Astrocyte of the cerebellum (primary cell): ENCODE measurements around the gene SEMA3B.

Experiments used
- DNase-seq: peaks from one replicate; pipeline ENCODE4 v3.0.0-alpha.2; 2011; ENCODE audit warnings: low read depth
- H3K4me3 ChIP-seq: 2 replicates; pipeline ENCODE4 v1.5.1; 2011; ENCODE audit warnings: mild to moderate bottlenecking, low read depth, low read length, moderate library complexity
- in situ Hi-C: cut with HindIII; loops from 2 replicates; pipeline ENCODE4 v1.10.0; 2017; ENCODE audit warnings: low sequenced_read_pairs
- TF ChIP-seq, protein P1 (sequence below): IDR thresholded peaks from 2 replicates; pipeline ENCODE4 v1.5.1; 2012; ENCODE audit warnings: low read length, low read depth, moderate library complexity, mild to moderate bottlenecking; ENCODE audit errors: missing control alignments

The SEMA3B gene

DNA sequence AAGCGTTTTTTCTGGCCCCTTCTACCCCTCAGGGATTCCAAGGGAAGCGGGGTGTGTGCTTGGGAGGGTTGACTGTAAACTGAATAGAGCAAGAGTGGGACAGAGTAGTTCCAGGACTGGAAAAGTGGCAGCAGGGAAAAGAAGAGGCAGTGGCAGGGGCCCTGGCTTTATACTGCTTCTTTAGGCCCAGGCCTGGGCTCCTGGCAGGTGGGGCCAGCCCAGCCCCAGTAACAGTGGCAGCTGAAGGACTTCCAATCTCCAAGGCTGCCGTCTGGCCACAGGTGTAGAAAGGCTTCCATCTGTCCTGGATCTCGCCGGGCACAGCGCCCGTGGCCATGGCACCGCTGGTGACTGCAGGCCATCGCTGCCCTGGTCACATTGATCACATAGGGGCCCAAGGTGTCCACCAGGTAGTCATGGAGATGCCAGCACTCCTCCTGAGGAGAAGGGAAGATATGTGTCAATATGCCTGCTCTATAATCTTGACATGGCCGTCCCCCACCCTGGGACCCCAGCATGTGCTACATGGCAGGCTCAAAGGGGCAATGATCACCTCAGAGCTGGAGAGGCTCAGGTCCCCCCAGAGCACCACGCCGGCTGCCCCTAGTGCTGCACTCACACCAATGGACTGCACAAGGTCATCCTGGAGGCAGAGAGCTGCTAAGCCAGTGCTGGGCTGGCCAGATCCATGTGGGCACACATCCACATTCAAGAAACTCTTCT, 24.3 kb downstream of the SEMA3B start:
- TF ChIP-seq, protein P1, sequence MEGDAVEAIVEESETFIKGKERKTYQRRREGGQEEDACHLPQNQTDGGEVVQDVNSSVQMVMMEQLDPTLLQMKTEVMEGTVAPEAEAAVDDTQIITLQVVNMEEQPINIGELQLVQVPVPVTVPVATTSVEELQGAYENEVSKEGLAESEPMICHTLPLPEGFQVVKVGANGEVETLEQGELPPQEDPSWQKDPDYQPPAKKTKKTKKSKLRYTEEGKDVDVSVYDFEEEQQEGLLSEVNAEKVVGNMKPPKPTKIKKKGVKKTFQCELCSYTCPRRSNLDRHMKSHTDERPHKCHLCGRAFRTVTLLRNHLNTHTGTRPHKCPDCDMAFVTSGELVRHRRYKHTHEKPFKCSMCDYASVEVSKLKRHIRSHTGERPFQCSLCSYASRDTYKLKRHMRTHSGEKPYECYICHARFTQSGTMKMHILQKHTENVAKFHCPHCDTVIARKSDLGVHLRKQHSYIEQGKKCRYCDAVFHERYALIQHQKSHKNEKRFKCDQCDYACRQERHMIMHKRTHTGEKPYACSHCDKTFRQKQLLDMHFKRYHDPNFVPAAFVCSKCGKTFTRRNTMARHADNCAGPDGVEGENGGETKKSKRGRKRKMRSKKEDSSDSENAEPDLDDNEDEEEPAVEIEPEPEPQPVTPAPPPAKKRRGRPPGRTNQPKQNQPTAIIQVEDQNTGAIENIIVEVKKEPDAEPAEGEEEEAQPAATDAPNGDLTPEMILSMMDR, result no peak
- H3K4me3 ChIP-seq, result no peak overlapping the region
- no peak for DNase-seq
- in situ Hi-C loops, result no loop called here

DNA sequence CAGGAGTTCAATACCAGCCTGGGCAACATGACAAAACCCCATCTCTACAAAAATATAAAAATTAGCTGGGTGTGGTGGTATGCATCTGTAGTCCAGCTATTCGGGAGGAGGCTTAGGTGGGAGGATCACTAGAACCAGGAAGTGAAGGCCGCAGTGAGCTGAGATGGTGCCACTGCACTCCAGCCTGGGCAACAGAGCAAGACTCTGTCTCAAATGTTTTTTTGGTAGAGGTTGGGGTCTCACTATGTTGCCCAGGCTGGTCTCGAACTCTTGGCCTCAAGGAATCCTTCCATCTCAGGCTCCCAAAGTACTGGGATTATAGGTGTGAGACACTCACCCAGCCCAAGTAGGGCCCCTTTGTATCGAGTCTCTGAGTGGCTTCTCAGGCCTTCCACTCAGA, 25.1 kb downstream of the SEMA3B start:
- in situ Hi-C loops, result no loop called here
- TF ChIP-seq, protein P1, result no peak
- no peak overlapping the region for H3K4me3 ChIP-seq
- DNase-seq, result no peak

DNA sequence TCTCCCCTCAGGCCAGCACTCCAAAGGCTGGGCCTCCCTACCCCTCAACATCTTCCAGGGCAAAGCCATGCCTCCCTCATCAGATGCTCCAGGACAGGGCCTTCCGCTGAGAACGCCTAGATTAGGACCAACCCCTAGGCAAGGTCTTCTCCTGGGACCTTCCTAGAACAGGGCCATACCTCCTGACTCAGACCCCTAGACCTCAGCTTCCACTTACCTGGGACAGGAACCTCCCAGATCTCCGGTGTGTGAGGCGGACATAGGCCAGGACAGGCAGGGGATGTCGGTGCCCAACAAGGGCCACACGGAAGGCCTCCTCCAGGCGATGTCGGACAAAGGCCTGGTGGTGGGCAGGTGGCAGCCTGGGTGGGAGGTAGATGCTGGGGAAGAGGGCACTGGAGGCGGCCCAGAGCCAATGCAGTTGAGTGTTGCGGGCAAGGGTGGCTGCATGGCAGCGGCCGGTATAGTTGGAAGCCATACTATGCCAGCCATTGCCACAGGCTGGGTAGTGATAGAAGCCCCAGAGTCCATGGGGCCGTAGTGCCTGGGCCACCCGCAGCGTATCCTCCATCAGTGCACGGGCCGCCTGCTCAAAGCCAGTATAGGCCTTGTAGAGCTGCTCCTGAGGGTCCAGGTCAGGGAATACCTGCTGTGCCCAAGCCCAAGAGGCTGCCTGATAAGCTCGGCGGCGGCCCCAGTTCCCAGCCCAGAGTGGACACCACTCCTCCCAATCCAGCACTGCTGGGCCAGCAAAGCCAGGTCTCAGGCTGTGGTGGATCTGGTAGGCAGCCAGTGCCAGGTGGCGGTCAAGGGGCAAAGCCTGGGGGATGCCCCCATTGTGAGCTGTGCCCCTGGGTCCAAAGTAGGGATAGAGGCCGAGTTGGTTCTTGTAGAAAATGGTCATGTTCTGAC, 25.8 kb downstream of the SEMA3B start:
- TF ChIP-seq, protein P1, result no peak
- no peak overlapping the region for H3K4me3 ChIP-seq
- no peak for DNase-seq
- in situ Hi-C loops, result no loop called here

DNA sequence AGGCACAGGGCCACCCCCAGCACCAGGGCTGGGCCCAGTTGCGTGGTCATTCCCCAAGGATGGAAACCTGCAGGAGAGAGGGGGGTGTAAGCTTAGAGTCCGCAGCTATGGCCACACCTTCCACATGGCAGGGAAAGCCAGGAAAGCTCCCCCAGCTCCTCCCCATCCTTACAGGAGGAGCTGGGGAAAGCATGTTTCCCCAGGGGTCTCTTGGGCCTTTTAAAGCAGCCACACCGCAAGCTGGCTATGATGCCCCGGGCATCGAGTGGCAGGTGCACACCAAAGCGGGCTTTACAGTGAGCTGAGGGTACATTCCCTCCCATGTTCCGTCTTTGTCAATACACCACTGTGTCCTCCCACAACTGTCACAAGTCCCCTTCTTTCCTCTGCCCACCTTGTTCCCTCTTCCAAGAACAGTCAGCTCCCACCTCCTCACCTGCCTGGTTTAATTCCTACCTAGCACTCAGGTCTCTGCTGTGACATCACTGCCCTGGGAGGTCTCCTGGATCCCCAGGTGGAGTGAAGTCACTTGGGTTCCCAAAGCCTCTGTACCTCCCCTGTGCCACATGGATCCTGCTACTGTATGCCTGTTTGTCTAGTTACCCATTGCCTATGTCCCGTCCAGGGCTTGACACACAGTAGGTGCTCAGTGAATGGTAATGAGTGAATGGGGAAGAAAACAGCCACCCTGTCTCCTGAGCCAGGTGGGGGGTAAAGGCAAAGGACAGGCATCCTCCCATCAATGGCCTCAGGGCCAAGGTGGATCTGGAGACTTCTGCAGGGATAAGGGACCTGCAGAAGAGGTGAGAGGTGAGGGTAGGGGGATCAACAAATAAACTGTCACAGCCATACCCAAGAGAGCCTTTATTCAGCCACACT, 26.8 kb downstream of the SEMA3B start:
- TF ChIP-seq, protein P1, result no peak
- DNase-seq, result no peak
- in situ Hi-C loops, result no loop called here
- no peak overlapping the region for H3K4me3 ChIP-seq

DNA sequence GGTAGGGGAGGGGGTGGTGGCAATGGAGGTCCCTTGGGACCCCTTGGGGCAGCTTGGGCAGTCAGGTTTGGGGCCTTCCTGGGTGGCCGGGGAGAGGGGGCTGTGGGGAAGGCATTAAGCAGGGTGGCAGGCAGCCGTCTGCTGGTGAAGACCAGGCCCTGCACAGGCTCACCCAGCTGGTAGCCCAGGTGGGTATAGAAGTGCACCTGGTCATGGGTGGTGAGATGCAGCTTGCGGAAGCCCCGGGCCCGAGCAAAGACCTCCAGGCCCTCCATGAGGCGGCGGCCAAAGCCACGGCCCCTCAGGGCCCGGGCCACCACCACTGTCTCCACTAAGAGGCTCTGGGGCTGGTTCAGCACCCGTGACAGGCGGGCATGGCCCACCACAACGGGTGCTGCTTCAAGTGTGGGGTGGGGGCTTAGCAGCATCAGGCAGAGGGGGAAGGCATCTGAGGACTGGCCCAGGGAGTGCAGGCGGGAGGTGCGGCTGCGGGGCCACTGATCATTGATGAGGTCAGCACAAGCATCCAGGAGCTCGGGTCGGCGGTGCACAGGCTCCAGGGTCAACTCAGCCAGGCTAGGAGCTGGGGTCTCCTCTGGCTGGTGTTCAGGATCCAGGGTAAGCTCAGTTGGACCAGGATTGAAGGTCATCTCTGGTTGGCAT, 27.9 kb downstream of the SEMA3B start:
- no peak for DNase-seq
- TF ChIP-seq, protein P1, result no peak
- in situ Hi-C loops, result no loop called here
- no peak overlapping the region for H3K4me3 ChIP-seq

DNA sequence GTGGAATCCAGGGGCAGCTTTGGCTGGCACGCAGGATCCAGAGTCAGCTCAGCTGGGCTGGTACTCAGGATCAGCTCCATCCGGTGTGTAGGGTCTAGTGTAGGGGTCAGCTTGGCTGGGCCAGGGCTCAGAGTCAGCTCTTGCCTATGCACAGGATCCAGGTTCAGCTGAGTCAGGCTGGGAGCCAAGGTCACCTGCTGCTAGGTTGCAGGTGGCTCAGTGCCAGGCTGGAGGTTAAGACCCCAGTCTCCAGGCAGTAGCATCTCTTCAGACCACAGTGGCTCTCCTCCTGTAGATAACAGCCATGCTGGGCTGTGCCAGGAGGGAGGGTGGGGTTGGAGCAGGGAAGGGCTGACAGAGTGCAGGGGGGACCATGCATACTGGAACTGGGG, 28.4 kb downstream of the SEMA3B start:
- no peak for DNase-seq
- TF ChIP-seq, protein P1, result no peak
- no peak overlapping the region for H3K4me3 ChIP-seq
- in situ Hi-C loops, result no loop called here
